Thyroid gland (tissue), 4 donors: ENCODE results near the gene PCSK2. TPM values are rescaled to one million over a fixed set of nuclear protein-coding genes. Genes with fewer than 3 reads are reported as not detected.

ENCODE experiments used
- DNase-seq, 2 donors: peaks; one replicate each; pipeline ENCODE4 v3.0.0-alpha.2; 2019
- H3K27ac ChIP-seq, 3 donors: fragments of 200-600 bp; sonication (generic); 1 replicate in 2 of 3; 2 replicates in 1 of 3; pipeline ENCODE4 v1.5.1; 2016 to 2019; ENCODE audit warnings: mild to moderate bottlenecking in 1 of 3, moderate library complexity in 1 of 3
- H3K27me3 ChIP-seq: fragments of 200-600 bp; sonication (generic); one replicate; pipeline ENCODE4 v1.5.1; 2019
- H3K36me3 ChIP-seq, 2 donors: fragments of 200-600 bp; sonication (generic); one replicate each; pipeline ENCODE4 v1.5.1; 2016 to 2019
- H3K4me1 ChIP-seq, 2 donors: fragments of 200-600 bp; sonication (generic); one replicate each; pipeline ENCODE4 v1.5.1; 2017 to 2019
- H3K4me3 ChIP-seq, 3 donors: fragments of 200-600 bp; sonication (generic); replicated peaks in 1 of 3; 1 replicate in 2 of 3; 2 replicates in 1 of 3; pipeline ENCODE4 v1.5.1; 2016; ENCODE audit warnings: mild to moderate bottlenecking in 1 of 3
- H3K9me3 ChIP-seq: fragments of 200-600 bp; sonication (generic); one replicate; pipeline ENCODE4 v1.5.1; 2017
- POLR2A ChIP-seq, 2 donors: fragments of 450-650 bp; IDR thresholded peaks; one replicate each; pipeline ENCODE4 v1.6.1; 2017; ENCODE audit warnings: antibody characterized with exemption in 2 of 2, mild to moderate bottlenecking in 2 of 2, moderate library complexity in 1 of 2
- WGBS, 2 donors: methylation state at CpG; one replicate each; pipeline ENCODE4 v1.1.5; 2017; 5-methylcytosine and 5-hydroxymethylcytosine counted together
- intact Hi-C: fragments of 100-400 bp; cut with DNase I; formaldehyde crosslinking; loops from one replicate; pipeline ENCODE4 v1.15.1; 2023
- total RNA-seq, 4 donors: library from RNA; depleted of rRNA; stranded (reverse); fragments of >200 nt; gene quantifications; one replicate each; pipeline ENCODE4 v1.2.3, GENCODE V29; 2016
- TF ChIP-seq, protein P1 (sequence below), 6 experiments: fragments of 200-600 bp in 3 of 6; fragments of 450-650 bp in 3 of 6; sonication (generic) in 3 of 6; IDR thresholded peaks; one replicate each; pipeline ENCODE4 v1.5.1; 2016 to 2019; ENCODE audit warnings: antibody characterized with exemption in 6 of 6, mild to moderate bottlenecking in 2 of 6, inconsistent platforms in 1 of 6, moderate library complexity in 1 of 6

Gene PCSK2
- total RNA-seq, 4 donors from 2014 or later: 43.2 to 242 (median 112) TPM

DNA sequence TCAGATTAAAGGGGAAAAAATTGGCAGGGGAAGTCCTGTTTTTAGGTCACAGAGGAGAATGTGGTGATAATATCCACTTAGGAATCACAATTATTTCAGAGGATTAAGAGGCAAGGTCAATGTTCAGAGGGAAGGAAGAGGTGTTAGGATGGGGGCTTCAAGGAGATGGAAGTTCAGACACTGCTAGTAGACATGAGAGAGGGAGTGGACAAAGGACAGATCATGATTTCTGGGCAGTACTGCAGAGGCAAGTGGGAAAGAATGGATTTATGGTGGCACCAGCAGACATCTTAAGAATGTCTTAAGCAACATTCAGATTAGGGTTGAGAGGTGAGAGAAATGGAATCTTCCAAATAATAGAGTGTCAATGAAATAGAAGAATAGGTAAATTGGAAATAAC is 9.9 kb downstream of the PCSK2 start:
- no peak overlapping the region for H3K4me3 ChIP-seq
- H3K4me1 ChIP-seq: no peaks in the 10 kb centered on the region
- no peak for DNase-seq
- H3K27me3 ChIP-seq: no peaks in the 10 kb centered on the region
- H3K9me3 ChIP-seq: no peaks in the 10 kb centered on the region
- intact Hi-C loops: no loop called here
- no peak overlapping the region for H3K27ac ChIP-seq
- H3K36me3 ChIP-seq: no peaks in the 10 kb centered on the region
- no peak for TF ChIP-seq POLR2A (IDR thresholded peaks at IDR 0.05)
- TF ChIP-seq, protein P1, sequence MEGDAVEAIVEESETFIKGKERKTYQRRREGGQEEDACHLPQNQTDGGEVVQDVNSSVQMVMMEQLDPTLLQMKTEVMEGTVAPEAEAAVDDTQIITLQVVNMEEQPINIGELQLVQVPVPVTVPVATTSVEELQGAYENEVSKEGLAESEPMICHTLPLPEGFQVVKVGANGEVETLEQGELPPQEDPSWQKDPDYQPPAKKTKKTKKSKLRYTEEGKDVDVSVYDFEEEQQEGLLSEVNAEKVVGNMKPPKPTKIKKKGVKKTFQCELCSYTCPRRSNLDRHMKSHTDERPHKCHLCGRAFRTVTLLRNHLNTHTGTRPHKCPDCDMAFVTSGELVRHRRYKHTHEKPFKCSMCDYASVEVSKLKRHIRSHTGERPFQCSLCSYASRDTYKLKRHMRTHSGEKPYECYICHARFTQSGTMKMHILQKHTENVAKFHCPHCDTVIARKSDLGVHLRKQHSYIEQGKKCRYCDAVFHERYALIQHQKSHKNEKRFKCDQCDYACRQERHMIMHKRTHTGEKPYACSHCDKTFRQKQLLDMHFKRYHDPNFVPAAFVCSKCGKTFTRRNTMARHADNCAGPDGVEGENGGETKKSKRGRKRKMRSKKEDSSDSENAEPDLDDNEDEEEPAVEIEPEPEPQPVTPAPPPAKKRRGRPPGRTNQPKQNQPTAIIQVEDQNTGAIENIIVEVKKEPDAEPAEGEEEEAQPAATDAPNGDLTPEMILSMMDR (IDR thresholded peaks at IDR 0.05): no peak

DNA sequence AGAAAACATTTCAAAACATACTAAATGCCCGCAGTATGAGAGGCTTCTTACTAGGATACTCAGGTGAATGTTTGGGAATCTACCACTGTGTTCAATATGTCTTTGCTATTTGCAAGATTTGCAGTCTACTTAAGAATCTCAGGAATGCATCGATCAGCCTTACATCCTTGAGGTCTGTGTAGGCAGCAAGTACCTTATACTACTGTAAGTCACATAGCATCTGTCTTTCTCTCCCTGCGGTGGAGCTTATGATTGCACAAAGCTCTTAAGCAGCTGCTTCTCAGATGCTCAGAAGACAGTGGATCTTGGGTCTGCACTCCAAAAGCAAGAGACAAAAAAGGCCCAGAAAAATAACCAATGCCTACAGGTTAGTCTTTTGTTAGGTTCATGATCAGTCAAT is 21.4 kb downstream of the PCSK2 start:
- 73 to 82% methylated on average over 3 of the region's 3 CpGs for WGBS, 2 donors
- no peak for DNase-seq
- intact Hi-C loops: no loop called here
- H3K4me1 ChIP-seq: no peaks in the 10 kb centered on the region
- H3K27ac ChIP-seq: no peak overlapping the region
- H3K9me3 ChIP-seq: no peaks in the 10 kb centered on the region
- no peaks in the 10 kb centered on the region for H3K36me3 ChIP-seq
- TF ChIP-seq POLR2A (IDR thresholded peaks at IDR 0.05): no peak
- TF ChIP-seq, protein P1 (IDR thresholded peaks at IDR 0.05): no peak
- no peak overlapping the region for H3K4me3 ChIP-seq
- H3K27me3 ChIP-seq: no peaks in the 10 kb centered on the region

DNA sequence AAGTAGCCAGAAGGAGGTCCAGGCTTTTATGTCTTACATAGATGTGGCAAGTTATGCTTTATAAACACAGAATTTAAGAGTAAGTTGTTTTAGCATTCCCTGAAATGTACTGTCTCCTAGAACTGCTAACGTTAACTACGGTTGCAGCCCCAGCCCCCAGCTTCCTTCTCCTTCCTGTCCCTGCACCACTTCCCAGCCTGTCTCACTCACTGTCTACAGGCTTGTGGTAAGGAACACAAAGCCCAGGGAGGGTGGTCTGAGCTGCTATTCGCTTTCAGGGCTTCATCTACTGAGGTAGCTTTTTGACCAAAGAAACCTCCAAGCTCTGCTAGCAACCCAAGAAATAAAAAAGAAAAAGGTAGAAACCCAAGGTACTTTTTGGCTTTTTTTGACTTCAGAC is 35.9 kb downstream of the PCSK2 start:
- intact Hi-C loops: no loop called here
- no peak overlapping the region for H3K4me3 ChIP-seq
- no peaks in the 10 kb centered on the region for H3K36me3 ChIP-seq
- no peak overlapping the region for H3K27ac ChIP-seq
- no peaks in the 10 kb centered on the region for H3K9me3 ChIP-seq
- no peak for DNase-seq
- H3K27me3 ChIP-seq: no peaks in the 10 kb centered on the region
- H3K4me1 ChIP-seq: peaks cover 8 to 15% of the 10 kb centered on the region in 2 donors
- 56 to 64% methylated on average over 3 of the region's 3 CpGs for WGBS, 2 donors
- TF ChIP-seq, protein P1 (IDR thresholded peaks at IDR 0.05): no peak
- TF ChIP-seq POLR2A (IDR thresholded peaks at IDR 0.05): no peak

DNA sequence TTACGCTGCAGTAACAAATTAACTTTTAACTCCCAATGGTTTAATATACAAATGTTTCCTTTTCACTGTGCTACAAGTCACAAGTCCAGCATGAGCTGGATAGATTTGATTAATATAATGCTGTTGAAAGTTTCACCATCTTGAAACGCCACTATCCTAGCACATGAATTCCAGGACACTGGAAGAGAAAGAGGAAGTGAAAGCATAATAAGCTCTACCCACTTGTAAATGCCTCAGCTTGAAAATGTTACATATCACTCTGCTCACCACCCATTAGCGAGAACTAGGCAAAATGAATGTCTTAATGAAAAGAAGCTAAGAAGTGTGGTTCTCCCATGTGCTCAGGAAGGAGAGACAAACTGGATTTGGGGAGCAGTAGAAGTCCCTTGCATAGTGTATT is 46.9 kb downstream of the PCSK2 start:
- no peaks in the 10 kb centered on the region for H3K4me1 ChIP-seq
- no peak overlapping the region for H3K4me3 ChIP-seq
- DNase-seq: no peak
- no peak overlapping the region for H3K27ac ChIP-seq
- H3K9me3 ChIP-seq: no peaks in the 10 kb centered on the region
- WGBS, 2 donors: 90 to 97% methylated on average over 3 of the region's 3 CpGs
- no peaks in the 10 kb centered on the region for H3K36me3 ChIP-seq
- TF ChIP-seq, protein P1 (IDR thresholded peaks at IDR 0.05): no peak
- no peak for TF ChIP-seq POLR2A (IDR thresholded peaks at IDR 0.05)
- no peaks in the 10 kb centered on the region for H3K27me3 ChIP-seq
- intact Hi-C loops: no loop called here

DNA sequence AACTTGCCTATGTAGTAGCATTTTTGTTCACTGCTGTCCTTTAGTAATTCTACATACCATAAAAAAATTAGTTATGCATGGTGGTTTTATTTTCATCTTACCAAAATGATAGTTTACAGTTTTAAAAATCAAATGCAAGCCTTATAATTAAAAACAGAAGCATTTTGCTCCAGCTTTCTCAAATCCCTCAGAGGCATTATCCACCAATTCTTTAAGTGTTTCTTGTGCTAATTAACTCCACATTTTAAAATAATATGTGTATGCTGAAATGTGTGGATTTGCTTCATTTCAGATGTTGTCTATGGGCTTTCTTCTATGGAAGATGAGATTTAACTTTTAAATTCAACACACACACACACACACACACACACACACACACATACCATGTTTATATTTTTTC is 49.3 kb downstream of the PCSK2 start:
- no peaks in the 10 kb centered on the region for H3K9me3 ChIP-seq
- no peaks in the 10 kb centered on the region for H3K27me3 ChIP-seq
- intact Hi-C loops: no loop called here
- no peak for DNase-seq
- TF ChIP-seq, protein P1 (IDR thresholded peaks at IDR 0.05): no peak
- no peak for TF ChIP-seq POLR2A (IDR thresholded peaks at IDR 0.05)
- no peaks in the 10 kb centered on the region for H3K4me1 ChIP-seq
- no peak overlapping the region for H3K27ac ChIP-seq
- H3K4me3 ChIP-seq: no peak overlapping the region
- no peaks in the 10 kb centered on the region for H3K36me3 ChIP-seq
